ENCODE results near the gene HDGFL3.
A peak's percentile ranks its signal among the peaks of the same experiment; 100 is the strongest.

The HDGFL3 gene

DNA sequence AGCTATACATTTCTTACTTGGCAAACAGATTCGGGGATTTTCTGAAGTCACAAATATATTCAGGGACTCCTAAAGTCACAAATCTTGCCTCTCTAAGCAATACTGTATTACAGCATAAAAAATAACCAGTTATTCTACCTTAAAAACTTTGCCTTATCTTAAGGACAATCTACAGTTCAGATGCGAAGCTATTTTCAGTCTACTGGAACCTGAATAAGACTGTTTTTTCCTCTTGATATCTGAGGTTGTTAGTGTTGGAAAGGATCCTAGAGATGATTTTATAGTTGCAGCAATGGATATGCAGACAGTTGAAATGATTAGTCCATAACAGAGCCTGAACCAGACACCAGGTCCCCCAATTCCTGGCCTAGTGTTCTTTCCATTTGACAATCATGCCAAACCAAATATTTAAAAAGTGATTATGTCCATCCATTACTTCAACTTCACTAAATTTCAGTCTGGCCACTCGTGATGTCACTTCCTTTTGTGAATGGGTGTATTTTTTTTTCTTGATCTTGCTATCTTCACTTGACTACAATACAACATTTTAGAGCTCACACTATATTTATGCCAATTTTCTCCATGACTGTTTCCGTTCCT lies 1.8 kb downstream of the HDGFL3 start:
- no peak for TF ChIP-seq GATA2 (IDR thresholded peaks at IDR 0.05; ENCODE audit: low read depth, low read length)
- peak; percentile 71; the same call in 1 of the 2 replicates for TF ChIP-seq GATA3 (IDR thresholded peaks at IDR 0.05; ENCODE audit: low read depth, low read length)

- TF ChIP-seq GATA3 (IDR thresholded peaks at IDR 0.05; ENCODE audit: low read depth, low read length) (no peak), GATA2 (IDR thresholded peaks at IDR 0.05; ENCODE audit: low read depth, low read length) (no peak)
Observed at GRCh38 chr15:83204697-83205096, 2.9 kb downstream of the HDGFL3 start.

DNA sequence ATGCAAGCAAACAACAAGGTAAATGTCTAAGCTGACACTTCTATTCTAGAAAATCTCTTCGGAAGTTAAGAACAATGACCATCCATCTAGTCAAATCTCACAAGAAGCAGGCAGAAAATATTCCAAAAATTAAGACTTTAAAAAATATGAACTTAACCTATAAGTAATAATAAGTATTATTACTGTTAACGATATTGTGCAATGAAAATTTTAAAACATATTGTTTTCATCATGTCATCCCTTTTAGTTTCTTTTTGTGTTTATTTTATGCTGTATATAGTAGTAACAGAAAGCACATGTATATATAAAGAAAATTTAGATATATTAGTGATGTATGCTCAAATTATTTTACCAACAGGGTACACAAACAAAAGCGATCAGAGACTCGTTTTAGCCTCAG lies 4.1 kb downstream of the HDGFL3 start:
- TF ChIP-seq GATA2 (IDR thresholded peaks at IDR 0.05; ENCODE audit: low read depth, low read length) = no peak
- no peak for TF ChIP-seq GATA3 (IDR thresholded peaks at IDR 0.05; ENCODE audit: low read depth, low read length)

- no peak for TF ChIP-seq GATA2 (IDR thresholded peaks at IDR 0.05; ENCODE audit: low read depth, low read length)
- no peak for TF ChIP-seq GATA3 (IDR thresholded peaks at IDR 0.05; ENCODE audit: low read depth, low read length)
Observed at GRCh38 chr15:83200589-83200988, 7.0 kb downstream of the HDGFL3 start.

DNA sequence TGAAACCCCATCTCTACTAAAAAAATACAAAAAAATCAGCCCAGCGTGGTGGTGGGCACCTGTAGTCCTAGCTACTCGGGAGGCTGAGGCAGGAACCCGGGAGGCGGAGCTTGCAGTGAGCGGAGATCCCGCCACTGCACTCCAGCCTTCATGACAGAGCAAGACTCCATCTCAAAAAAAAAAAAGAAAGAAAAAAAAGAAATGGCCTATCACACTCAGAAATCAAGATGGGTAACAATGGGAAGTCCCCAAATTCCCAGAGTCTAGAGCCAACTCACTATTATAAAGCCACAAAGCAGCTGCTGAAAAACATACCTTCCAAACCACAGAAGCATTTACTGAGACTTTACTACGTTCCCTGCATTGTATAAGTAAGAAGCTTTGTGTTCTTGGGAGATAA lies 7.5 kb downstream of the HDGFL3 start:
- no peak for TF ChIP-seq GATA2 (IDR thresholded peaks at IDR 0.05; ENCODE audit: low read depth, low read length)
- no peak for TF ChIP-seq GATA3 (IDR thresholded peaks at IDR 0.05; ENCODE audit: low read depth, low read length)

- TF ChIP-seq GATA2 (IDR thresholded peaks at IDR 0.05; ENCODE audit: low read depth, low read length) (no peak), GATA3 (IDR thresholded peaks at IDR 0.05; ENCODE audit: low read depth, low read length) (no peak)
Observed at GRCh38 chr15:83199288-83199687, 8.3 kb downstream of the HDGFL3 start.

DNA sequence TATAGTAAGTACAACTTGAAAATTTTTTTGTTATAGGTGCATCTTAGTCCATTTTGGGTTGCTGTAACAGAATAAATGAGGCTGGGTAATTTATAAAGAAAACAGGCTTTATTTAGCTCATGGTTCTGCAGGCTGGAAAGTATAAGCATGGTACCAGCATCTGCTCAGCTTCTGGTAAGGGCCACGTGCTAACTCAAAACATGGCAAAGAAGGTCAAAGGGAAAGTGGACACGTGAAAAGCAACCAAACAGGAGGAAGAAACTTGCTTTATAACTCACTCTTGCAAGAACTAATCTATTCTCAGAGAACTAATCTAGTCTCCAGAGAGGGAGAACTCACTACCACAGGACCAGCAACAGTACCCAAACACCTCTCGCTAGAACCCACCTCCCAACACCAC lies 9.1 kb downstream of the HDGFL3 start:
- TF ChIP-seq GATA2 (IDR thresholded peaks at IDR 0.05; ENCODE audit: low read depth, low read length) = no peak
- no peak for TF ChIP-seq GATA3 (IDR thresholded peaks at IDR 0.05; ENCODE audit: low read depth, low read length)

GRCh38 chr15:83194528-83194927 lies 13.1 kb downstream of the HDGFL3 start:
- TF ChIP-seq GATA3 (IDR thresholded peaks at IDR 0.05; ENCODE audit: low read depth, low read length) (no peak), GATA2 (IDR thresholded peaks at IDR 0.05; ENCODE audit: low read depth, low read length) (no peak)

DNA sequence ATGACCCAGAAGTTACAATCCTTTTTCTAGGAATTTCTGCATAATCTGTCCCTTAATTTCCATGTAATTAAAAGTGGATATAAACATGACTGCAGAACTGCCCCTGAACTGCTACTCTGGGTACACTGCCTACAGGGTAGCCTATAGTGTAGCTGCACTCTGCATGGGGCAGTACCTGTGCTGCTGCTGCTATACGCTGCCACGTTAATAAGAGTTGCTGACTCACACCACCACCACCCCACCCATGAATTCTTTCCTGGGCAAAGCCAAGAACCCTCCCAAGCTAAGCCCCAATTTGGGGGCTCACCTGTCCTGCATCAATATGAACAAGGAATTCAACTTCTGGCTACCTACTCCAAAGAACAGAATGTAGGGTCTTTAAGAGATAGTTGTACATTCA lies 13.9 kb downstream of the HDGFL3 start:
- no peak for TF ChIP-seq GATA3 (IDR thresholded peaks at IDR 0.05; ENCODE audit: low read depth, low read length)
- no peak for TF ChIP-seq GATA2 (IDR thresholded peaks at IDR 0.05; ENCODE audit: low read depth, low read length)

- TF ChIP-seq GATA3 (IDR thresholded peaks at IDR 0.05; ENCODE audit: low read depth, low read length) (no peak), GATA2 (IDR thresholded peaks at IDR 0.05; ENCODE audit: low read depth, low read length) (no peak)
Observed at GRCh38 chr15:83192742-83193141, 14.9 kb downstream of the HDGFL3 start.

GRCh38 chr15:83190450-83190849 lies 17.2 kb downstream of the HDGFL3 start:
- no peak for TF ChIP-seq GATA2 (IDR thresholded peaks at IDR 0.05; ENCODE audit: low read depth, low read length)
- TF ChIP-seq GATA3 (IDR thresholded peaks at IDR 0.05; ENCODE audit: low read depth, low read length) = no peak

DNA sequence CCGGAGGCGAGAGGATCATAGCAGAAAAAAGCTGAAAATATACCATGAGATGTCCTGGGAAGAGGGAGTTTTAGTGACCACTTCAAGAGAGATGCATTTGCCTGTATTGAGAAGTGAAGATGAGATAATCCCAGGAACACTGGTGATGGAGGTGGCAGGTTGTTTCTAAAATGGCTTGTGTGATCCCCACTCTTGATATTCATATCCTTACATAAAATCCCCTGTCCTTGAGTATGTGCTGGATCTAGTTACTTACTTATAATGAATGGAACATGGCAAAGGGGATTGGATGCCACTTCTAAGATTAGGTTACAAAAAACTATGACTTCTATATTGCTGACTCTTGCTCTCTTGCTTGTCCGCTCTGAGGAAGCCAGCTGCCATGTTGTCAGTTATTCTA lies 22.1 kb downstream of the HDGFL3 start:
- TF ChIP-seq GATA2 (IDR thresholded peaks at IDR 0.05; ENCODE audit: low read depth, low read length) = no peak
- TF ChIP-seq GATA3 (IDR thresholded peaks at IDR 0.05; ENCODE audit: low read depth, low read length) = no peak

GRCh38 chr15:83178869-83179325 lies 28.7 kb downstream of the HDGFL3 start:
- TF ChIP-seq GATA2 (IDR thresholded peaks at IDR 0.05; ENCODE audit: low read depth, low read length) = no peak
- TF ChIP-seq GATA3 (IDR thresholded peaks at IDR 0.05; ENCODE audit: low read depth, low read length) = no peak

GRCh38 chr15:83178390-83178789 lies 29.2 kb downstream of the HDGFL3 start:
- TF ChIP-seq GATA2 (IDR thresholded peaks at IDR 0.05; ENCODE audit: low read depth, low read length) = no peak
- no peak for TF ChIP-seq GATA3 (IDR thresholded peaks at IDR 0.05; ENCODE audit: low read depth, low read length)

- no peak for TF ChIP-seq GATA3 (IDR thresholded peaks at IDR 0.05; ENCODE audit: low read depth, low read length)
- TF ChIP-seq GATA2 (IDR thresholded peaks at IDR 0.05; ENCODE audit: low read depth, low read length) = no peak
Observed at GRCh38 chr15:83174891-83175290, 32.7 kb downstream of the HDGFL3 start.

Measured in SH-SY5Y (cell line).